ENCODE data around the gene KIAA1217.

GRCh38 chr10:24405635-24406034 is 196.7 kb downstream of the KIAA1217 start:
- TF ChIP-seq SP1 (IDR thresholded peaks at IDR 0.05; ENCODE audit: low read depth, low read length) (no peak), EZH2 (IDR thresholded peaks at IDR 0.05; ENCODE audit: low read depth, low read length, severe bottlenecking) (no peak)

Measured in H1 (cell line).